KMS-11 (cell line): ENCODE results near the gene PHYHD1.

Source experiments
- H2AFZ ChIP-seq: fragments of 200-600 bp; sonication (generic); 2 replicates; pipeline ENCODE4 v1.6.1; 2016; ENCODE audit warnings: antibody characterized with exemption, mixed run types, low read depth
- H3K27ac ChIP-seq: fragments of 200-600 bp; sonication (generic); 2 replicates; pipeline ENCODE4 v1.6.1; 2016; ENCODE audit warnings: mild to moderate bottlenecking, mixed run types
- H3K27me3 ChIP-seq: fragments of 200-600 bp; sonication (generic); 2 replicates; pipeline ENCODE4 v1.6.1; 2017; ENCODE audit warnings: mild to moderate bottlenecking, low read depth, mixed run types, moderate library complexity; ENCODE audit not compliant: insufficient read depth
- H3K36me3 ChIP-seq: fragments of 200-600 bp; sonication (generic); 2 replicates; pipeline ENCODE4 v1.6.1; 2017; ENCODE audit warnings: mild to moderate bottlenecking, mixed run types; ENCODE audit not compliant: insufficient read depth
- H3K4me1 ChIP-seq: fragments of 200-600 bp; sonication (generic); 2 replicates; pipeline ENCODE4 v1.6.1; 2016; ENCODE audit warnings: mild to moderate bottlenecking, low read depth, mixed run types; ENCODE audit not compliant: poor library complexity, severe bottlenecking
- H3K4me2 ChIP-seq: fragments of 200-600 bp; sonication (generic); 2 replicates; pipeline ENCODE4 v1.7.0; 2016; ENCODE audit warnings: mild to moderate bottlenecking, mixed run types
- H3K4me3 ChIP-seq: fragments of 200-600 bp; sonication (generic); IDR thresholded peaks from 2 replicates; pipeline ENCODE4 v1.6.1; 2017; ENCODE audit warnings: low read depth, low read length, mixed read lengths; ENCODE audit not compliant: insufficient read depth
- H3K79me2 ChIP-seq: fragments of 200-600 bp; sonication (generic); 2 replicates; pipeline ENCODE4 v1.6.1; 2016; ENCODE audit warnings: low read depth, mixed run types; ENCODE audit not compliant: insufficient read depth
- H3K9ac ChIP-seq: fragments of 200-600 bp; sonication (generic); 2 replicates; pipeline ENCODE4 v1.6.1; 2016; ENCODE audit warnings: mild to moderate bottlenecking, mixed run types
- H4K20me1 ChIP-seq: fragments of 200-600 bp; sonication (generic); 2 replicates; pipeline ENCODE4 v1.6.1; 2016; ENCODE audit warnings: mild to moderate bottlenecking, mixed run types; ENCODE audit not compliant: insufficient read depth
- TF ChIP-seq, protein P1 (sequence below): fragments of 200-600 bp; sonication (generic); conservative IDR thresholded peaks from 2 replicates; pipeline ENCODE4 v1.6.1; 2017; ENCODE audit warnings: low read depth, mild to moderate bottlenecking, antibody characterized with exemption, low read length, moderate library complexity, mixed read lengths

PHYHD1 gene

DNA sequence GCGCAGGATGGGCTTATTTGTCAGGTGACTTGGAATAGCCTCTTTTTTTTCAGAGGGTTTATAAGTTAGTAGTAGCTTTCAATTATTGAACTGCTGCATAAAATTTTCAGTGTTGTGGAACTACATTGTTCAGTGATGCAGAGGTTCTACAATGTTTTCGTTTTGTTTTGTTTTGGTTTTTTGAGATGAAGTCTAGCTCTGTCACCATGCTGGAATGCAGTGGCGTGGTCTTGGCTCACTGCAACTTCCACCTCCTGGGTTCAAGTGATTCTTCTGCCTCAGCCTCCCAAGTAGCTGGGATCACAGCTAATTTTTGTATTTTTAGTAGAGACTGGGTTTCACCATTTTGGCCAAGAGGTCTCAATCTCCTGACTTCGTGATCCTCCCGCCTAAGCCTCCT is 48.7 kb downstream of the PHYHD1 start:
- no peak overlapping the region for H3K4me3 ChIP-seq
- H3K9ac ChIP-seq = no peak overlapping the region
- H4K20me1 ChIP-seq = no peaks in the 10 kb centered on the region
- H3K79me2 ChIP-seq = no peaks in the 10 kb centered on the region
- TF ChIP-seq, protein P1, sequence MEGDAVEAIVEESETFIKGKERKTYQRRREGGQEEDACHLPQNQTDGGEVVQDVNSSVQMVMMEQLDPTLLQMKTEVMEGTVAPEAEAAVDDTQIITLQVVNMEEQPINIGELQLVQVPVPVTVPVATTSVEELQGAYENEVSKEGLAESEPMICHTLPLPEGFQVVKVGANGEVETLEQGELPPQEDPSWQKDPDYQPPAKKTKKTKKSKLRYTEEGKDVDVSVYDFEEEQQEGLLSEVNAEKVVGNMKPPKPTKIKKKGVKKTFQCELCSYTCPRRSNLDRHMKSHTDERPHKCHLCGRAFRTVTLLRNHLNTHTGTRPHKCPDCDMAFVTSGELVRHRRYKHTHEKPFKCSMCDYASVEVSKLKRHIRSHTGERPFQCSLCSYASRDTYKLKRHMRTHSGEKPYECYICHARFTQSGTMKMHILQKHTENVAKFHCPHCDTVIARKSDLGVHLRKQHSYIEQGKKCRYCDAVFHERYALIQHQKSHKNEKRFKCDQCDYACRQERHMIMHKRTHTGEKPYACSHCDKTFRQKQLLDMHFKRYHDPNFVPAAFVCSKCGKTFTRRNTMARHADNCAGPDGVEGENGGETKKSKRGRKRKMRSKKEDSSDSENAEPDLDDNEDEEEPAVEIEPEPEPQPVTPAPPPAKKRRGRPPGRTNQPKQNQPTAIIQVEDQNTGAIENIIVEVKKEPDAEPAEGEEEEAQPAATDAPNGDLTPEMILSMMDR = no peak
- H3K4me1 ChIP-seq = no peaks in the 10 kb centered on the region
- no peak overlapping the region for H3K27ac ChIP-seq
- H3K36me3 ChIP-seq = no peaks in the 10 kb centered on the region
- H2AFZ ChIP-seq = no peak overlapping the region
- H3K4me2 ChIP-seq = no peak overlapping the region
- no peaks in the 10 kb centered on the region for H3K27me3 ChIP-seq

DNA sequence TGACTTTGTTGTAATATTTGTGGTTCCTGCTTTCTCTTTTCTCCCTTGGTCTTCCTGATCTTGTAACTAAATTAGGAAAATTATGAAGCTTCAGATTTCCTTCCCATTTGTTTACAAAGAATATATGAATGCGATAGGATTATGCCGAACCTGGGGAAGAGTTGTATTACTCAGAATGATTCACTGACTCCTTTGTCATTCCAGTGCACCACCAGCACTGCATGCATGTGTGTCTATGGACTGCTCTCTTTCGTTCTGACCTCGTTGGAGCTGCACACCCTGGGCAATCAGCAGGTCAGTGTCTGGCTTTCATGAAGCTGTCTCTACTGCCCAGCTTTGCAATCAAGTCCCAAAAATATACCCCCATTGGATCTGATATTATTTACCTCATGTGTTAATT is 52.2 kb downstream of the PHYHD1 start:
- Histone ChIP-seq H3K27ac (no peak overlapping the region), H3K4me1 (no peaks in the 10 kb centered on the region), H4K20me1 (no peaks in the 10 kb centered on the region), H3K9ac (no peak overlapping the region), H2AFZ (no peak overlapping the region), H3K79me2 (no peaks in the 10 kb centered on the region), H3K4me3 (no peak overlapping the region), H3K27me3 (no peaks in the 10 kb centered on the region), H3K4me2 (no peak overlapping the region), H3K36me3 (peaks cover 7% of the 10 kb centered on the region; the same call in 1 of the 2 replicates)
- TF ChIP-seq, protein P1 = no peak

DNA sequence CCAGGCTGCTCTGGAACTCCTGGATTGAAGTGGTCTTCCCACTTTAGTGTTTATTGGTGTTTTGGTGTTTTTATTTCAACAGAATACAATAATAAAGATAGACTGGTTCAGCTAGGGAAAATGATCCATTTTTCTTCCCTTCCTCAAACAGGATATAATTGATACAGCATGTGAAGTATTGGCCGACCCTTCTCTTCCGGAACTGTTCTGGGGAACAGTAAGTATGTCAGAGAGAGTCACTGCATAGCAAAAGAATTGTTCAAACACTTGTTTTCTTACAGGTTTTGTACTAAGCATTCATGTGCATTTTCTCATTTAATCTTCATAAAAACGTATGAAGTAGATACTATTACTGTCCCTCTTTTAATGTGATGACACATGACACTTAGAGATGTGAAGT is 58.3 kb downstream of the PHYHD1 start:
- Histone ChIP-seq H3K79me2 (no peaks in the 10 kb centered on the region), H3K27ac (no peak overlapping the region), H3K36me3 (peaks cover 31% of the 10 kb centered on the region; the same call in 1 of the 2 replicates), H3K9ac (no peak overlapping the region), H3K4me2 (no peak overlapping the region), H4K20me1 (no peaks in the 10 kb centered on the region), H3K27me3 (no peaks in the 10 kb centered on the region), H2AFZ (no peak overlapping the region), H3K4me3 (no peak overlapping the region), H3K4me1 (no peaks in the 10 kb centered on the region)
- TF ChIP-seq, protein P1 = no peak

DNA sequence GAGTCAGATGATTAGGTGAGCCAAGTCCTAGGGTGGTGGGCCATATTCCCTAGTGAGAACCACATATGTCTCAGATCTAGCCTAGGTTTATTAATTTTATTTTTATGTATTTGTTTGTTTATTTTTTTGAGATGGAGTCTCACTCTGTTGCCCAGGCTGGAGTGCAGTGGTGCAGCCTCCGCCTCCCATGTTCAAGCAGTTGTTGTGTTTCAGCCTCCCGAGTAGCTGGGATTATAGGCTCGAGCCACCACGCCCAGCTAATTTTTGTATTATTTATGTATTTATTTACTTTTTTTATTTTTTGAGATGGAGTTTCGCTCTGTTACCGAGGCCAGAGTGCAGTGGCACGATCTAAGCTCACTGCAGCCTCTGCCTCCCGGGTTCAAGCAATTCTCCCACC is 62.8 kb downstream of the PHYHD1 start:
- Histone ChIP-seq H3K27me3 (no peaks in the 10 kb centered on the region), H3K4me3 (no peak overlapping the region), H3K4me2 (no peak overlapping the region), H3K27ac (no peak overlapping the region), H3K4me1 (no peaks in the 10 kb centered on the region), H3K9ac (no peak overlapping the region), H3K36me3 (peaks cover 27% of the 10 kb centered on the region; the same call in 1 of the 2 replicates), H2AFZ (no peak overlapping the region), H3K79me2 (no peaks in the 10 kb centered on the region), H4K20me1 (no peaks in the 10 kb centered on the region)
- TF ChIP-seq, protein P1 = no peak

DNA sequence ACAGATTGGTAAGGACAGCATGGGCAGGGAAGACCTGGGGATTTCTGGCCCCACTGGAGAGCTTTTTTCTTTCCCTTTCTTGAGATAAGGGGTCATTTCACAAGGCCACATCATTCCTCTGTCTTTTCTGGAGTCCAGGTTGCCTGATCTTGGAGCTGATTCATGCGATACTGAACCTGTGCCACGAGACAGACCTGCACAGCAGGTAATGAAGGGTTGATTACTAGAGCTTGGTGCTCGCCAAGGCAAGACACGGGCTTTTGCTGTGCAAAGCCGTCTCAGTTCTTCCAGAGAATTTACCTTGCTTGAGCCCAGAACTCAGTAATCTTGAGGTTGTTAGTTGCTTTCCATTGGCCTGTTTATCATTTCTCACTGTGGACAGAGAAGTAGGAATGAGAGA is 65.9 kb downstream of the PHYHD1 start:
- no peaks in the 10 kb centered on the region for H3K27me3 ChIP-seq
- no peak overlapping the region for H3K9ac ChIP-seq
- H3K4me1 ChIP-seq = no peaks in the 10 kb centered on the region
- no peaks in the 10 kb centered on the region for H3K79me2 ChIP-seq
- H3K4me3 ChIP-seq = no peak overlapping the region
- peaks cover 18% of the 10 kb centered on the region; the same call in 1 of the 2 replicates for H3K36me3 ChIP-seq
- TF ChIP-seq, protein P1 = no peak
- H4K20me1 ChIP-seq = no peaks in the 10 kb centered on the region
- no peak overlapping the region for H2AFZ ChIP-seq
- H3K4me2 ChIP-seq = no peak overlapping the region
- H3K27ac ChIP-seq = no peak overlapping the region
